Right renal cortex interstitium (tissue), 3 donors: ENCODE results near the gene SIK3. TPM values are rescaled to one million over a fixed set of nuclear protein-coding genes. Genes with fewer than 3 reads are reported as not detected.
"Not testable (repeated sequence)": the region's sequence is repeated elsewhere in the genome, so short reads cannot be mapped to it uniquely, and the experiment has no call there.

Source experiments
- DNase-seq, 3 donors: peaks; one replicate each; pipeline ENCODE4 v3.0.0-alpha.2; 2013; ENCODE audit warnings: low read depth in 3 of 3, low spot score in 2 of 3
- polyA plus RNA-seq, 3 donors: library from polyadenylated mRNA; unstranded; fragments of 120-200 nt; gene quantifications; one replicate each; pipeline ENCODE4 v1.2.1, GENCODE V29; 2013; ENCODE audit not compliant: insufficient read length in 3 of 3

The SIK3 gene
- polyA plus RNA-seq, 3 donors, result 30.8 to 31.9 (median 31.5) TPM

DNA sequence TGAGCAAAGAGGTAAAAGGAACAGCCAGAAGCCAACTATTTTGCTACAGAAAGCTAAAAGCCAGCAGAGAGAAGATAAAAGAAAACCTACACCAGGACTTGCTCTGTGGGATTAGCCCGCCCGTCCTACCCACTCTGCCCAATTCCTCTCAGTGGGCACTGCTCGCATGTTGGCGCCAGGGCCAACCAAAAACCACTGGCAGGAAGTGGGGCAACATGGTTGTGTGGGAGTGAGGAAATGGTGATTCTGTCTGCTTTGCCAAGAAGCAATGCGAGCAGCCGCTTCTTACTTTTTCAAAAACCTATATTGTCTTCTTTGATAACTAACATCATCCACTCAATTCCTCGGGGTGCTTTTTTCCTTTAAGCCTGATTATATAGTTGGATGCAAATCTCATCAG is 246.6 kb downstream of the SIK3 start:
- no peak for DNase-seq

DNA sequence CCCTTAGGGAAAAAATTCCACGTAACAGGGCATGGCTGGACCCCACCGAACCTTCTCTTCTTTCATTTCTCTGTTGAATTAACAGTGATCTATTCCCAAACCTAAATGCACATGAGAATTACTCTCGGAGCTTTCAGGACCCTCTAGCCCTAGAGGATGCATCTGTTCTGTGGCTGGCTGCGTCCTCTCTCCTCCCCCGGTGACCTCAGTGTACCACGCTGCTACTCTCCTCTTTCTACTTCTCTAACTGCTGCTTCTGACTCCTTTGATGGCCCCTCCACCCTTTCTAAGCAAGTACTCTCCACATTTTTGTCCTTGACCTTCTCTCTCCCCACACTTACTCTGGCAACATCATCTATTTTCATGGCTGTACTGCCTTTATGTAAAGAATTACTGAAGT is 248.7 kb downstream of the SIK3 start:
- DNase-seq, result no peak

DNA sequence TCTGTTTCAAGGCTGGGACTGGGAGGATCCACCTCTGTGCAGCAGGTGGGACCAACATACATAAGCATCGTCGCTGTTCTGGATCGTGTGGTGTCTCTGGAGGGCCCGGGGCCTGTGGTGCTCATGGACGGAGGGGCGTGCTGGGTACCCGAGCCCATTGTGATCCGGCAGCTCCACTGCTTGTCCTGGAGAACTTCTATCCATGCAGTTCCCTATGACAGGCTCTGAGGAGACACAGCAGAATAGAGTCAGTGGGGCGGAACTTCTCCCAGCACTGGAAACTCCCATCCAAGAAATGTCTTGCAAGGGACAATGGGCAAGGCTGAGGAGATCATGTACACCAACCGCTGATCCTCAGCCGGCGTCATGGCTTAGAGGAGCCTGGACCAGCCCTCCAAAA is 249.2 kb downstream of the SIK3 start:
- no peak for DNase-seq

DNA sequence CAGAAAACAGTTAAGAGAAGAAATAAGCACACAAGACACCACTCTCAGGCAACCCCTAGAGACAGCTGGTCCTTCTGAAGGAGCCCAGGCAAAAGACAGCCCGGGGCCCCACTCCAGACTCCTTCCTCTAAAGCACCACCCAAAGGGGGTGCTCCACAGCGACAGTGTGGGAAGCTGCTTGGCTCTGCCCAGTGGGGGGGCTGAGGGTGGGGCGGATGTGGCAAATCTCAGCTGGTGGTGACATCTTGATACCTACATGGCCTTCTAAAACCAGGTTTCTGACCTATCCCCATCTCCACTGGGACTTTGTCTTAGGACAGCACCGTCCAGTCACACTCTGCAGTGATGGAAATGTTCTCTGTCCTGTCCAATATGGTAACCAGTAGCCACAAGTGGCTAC is 250.6 kb downstream of the SIK3 start:
- DNase-seq, result no peak

DNA sequence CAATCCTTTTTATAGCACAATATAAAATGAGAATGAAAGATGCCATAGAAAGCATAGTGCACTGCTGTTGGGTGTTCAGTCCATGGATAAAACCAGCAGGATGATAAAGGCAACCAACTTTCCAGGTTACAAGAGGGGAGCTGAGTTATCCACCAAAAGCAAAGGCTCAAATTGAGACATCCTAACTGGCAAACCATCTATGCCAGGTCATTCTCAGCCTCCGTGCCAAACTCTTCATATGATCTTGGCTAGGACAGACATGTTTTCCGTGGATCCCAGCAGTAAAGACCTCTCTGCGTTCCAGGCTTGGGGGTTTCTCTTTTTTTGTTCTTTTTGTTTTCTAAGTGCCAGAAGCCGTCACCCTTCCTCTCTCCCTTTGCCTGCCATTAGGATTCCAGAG is 253.5 kb downstream of the SIK3 start:
- DNase-seq, result no peak

DNA sequence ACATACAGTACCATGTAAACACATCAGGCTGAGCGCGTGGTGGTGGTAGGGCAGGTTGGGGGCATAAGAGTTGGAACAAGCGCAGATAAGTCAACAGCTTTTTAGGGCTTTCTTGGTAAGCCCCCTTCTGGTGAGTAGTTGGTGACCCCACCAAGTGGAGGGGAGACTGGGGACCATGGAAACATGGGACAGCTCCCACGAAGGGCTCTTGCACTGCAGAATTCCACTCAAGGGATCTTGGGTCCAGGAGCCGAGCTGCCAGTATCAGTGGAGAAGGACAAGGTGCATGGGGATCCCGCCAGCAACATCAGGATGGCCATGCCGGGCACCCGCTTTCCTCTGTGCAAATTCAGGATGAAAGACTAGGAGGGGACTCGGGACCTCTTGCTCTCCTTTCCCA is 254.6 kb downstream of the SIK3 start:
- DNase-seq, result no peak

DNA sequence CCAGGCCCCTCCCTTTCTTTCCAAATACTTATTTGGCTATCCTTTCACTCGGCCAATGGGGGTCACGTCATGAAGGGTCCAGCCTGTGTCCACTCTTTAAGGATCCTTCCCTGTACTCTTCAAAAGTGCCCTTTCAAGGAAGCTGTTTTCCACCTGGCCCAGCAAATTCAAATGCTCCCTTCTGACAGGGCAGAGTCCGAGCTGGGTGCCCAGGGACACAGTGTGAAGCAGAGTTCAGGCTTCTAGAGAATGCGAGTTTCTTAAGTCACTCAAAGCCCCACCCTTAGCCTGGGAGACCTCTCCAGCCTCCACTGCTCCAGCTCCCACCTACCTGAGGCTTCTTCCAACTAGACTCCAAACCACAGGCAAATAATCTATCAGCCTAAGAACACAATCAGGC is 255.3 kb downstream of the SIK3 start:
- no peak for DNase-seq

DNA sequence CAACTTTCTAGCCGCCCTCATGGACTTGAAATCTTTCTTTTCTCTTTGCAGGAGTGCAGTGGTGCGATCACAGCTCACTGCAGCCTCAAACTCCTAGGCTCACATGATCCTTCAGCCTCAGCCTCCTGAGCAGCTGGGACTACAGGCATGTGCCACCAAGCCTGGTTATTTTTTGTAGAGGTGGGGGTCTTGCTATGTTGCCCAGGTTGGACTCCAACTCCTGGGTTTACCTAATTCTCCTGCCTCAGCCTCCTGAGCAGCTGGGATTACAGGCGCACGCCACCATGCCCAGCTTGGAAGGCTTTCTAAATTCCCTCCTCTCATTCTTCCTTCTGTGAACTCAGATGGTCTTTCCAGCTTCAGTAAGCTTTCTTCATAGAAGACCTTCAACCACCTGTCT is 256.1 kb downstream of the SIK3 start:
- DNase-seq, result no peak

DNA sequence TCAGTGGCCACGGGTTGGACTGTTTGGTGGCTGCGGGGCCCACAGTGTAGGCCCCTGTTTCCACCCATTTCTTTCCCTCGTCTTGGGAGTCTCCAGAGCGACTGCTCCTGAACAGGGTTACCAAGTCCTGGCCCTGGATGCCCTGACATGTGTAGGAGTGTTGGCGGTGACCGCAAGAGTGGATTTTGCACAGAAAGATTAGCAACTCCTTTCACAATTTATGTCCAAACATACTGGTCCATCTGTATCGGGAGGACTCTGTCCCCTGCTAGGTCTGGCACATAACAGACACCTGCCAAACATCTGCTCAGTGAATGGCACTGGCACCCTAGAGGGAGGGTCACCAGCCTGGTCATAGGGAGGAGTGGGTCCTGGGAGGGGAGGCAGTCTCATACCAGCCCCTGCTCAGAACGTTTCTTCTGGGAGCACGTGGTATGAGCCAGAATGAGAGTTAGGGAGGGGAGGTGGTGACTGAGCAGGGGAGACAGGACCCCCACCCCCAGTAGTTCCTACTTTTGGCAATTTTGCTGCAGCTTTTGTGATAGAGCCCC is 257.4 kb downstream of the SIK3 start:
- DNase-seq, result no peak

DNA sequence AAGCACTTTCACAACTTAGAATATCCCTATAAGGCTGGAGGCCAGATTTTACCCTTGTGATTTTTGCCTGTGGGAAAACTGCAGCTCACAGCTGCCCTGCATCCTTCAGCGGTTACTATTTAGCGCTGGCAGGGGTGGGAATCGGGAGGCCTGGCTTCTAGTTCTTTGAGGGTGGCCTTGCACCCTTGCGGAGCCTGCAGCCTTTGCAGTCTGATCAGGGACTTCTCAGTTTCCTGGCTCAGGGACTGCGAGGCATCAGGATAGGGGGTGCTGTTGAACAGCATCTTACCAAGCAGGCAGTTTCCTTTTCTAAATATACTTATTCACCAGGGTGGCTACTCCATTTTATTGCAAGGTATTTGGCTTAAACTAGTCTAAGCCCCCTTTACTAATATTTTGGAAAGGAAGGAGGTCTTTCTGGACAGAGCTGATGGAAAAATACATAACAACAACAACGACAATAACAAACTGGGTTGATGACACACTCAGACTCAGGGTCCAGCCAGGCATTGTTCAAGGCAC is 257.9 kb downstream of the SIK3 start:
- no peak for DNase-seq

DNA sequence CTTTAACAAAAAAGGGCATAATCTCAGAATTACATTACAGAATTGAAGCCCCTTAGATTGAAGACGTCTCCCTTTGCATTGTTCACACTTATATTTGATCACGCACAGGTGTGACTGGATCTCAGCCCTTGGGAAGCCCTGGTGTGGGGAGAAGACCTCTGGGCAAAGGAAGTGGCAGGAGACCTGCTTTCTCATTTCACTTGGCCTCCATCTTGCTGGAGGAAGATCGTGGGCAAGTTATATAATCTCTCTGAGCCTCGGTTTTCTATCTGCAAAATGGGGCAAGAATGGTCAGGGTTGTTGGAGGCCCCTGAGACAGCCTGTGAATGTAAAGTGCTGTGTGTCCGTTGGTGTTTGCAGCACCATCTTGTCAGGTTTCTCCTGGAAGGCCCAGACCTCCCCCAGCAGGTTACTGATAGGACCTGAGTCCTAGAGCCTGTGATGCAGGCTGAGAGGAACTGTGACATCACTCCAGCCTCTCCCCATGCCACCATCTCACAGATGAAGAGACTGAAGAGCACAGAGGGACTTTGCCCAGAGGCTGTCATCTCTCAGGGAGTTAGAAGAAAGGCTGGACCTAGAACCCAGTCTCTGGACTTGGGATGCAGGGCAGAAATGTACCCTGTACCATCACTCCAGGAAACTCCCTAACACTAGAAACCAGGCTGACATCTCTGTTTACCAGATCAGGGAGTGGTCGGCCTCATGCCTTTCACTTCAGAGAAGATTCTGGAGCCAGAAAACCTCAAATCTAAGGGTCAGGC is 259.7 kb downstream of the SIK3 start:
- DNase-seq, result no peak

DNA sequence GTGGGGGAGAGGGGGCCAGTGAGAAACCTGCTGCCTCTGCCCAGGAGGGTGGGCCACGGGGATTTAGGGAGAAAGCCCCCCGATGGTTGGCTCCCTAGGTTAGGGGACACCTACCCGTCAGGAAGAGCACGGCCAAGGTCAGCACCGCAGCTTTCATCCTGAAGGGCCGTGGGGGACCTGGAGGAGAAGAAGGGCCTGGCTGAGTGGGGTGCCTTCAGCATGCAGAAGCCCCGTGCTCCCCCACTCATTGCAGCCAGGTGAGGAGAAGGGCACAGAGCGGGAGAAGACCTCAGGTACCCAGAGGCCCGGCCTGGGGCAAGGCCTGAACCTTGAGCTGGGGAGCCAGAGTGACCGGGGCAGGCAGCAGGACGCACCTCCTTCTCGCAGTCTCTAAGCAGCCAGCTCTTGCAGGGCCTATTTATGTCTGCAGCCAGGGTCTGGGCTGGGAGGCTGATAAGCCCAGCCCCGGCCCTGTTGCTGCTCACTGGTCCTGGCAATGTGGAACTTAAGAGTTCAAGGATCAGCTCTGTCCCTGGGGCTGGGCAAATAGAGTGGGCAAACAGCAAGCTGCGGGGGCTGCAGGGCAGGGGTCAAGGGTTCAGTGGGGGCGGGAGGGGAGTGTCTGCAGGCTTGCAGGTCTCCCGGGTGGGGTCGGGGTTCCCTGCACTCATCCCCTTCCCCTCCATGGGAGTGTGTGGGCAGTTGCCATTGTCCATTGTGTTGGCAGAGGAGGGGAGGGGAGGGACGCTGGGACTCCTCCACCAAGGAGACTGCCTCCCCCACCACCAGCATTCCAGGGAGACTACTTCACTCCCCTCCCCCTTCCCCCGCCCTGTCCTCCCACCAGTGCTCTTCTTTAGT is 260.8 kb downstream of the SIK3 start, which contains the start of gene APOA1:
TSS of gene APOA1 (minus strand) at position 392 of the 861 bp plus-strand sequence. CDS start at position 157, 235 bp downstream.
- DNase-seq, result no peak

DNA sequence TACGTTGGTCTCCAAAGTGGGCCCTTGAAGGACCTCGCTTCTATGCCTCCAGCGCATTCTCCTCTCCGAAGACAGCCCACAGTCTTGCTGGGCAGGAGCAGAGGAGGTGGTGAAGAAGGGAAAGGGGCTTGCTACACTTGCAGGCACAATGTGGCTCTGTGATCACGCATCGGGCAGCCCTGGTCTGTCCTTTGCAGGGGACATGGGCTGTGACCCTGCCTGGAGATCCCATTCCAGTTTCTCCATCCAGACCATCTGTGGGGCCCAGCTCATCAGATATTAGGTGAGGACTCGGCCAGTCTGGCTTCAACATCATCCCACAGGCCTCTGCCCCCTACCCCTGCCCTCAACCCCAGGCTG is 261.6 kb downstream of the SIK3 start:
- DNase-seq, result no peak

DNA sequence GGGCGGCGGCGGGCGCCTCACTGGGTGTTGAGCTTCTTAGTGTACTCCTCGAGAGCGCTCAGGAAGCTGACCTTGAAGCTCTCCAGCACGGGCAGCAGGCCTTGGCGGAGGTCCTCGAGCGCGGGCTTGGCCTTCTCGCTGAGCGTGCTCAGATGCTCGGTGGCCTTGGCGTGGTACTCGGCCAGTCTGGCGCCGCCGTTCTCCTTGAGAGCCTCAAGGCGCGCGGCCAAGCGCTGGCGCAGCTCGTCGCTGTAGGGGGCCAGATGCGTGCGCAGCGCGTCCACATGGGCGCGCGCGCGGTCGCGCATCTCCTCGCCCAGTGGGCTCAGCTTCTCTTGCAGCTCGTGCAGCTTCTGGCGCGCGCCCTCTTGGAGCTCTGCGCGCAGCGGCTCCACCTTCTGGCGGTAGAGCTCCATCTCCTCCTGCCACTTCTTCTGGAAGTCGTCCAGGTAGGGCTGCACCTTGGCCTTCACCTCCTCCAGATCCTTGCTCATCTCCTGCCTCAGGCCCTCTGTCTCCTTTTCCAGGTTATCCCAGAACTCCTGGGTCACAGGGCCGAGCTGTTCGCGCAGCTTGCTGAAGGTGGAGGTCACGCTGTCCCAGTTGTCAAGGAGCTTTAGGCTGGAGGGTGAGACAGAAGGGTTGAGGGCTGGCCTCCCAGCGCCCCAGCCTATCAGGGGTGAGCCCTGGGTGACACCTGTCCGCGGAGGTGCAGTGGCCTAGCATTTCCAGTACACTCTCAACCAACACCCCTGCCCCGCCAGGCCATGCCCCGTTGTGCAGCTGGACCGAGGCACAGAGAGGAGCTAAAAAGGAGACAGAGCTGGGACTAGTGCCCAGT is 262.2 kb downstream of the SIK3 start:
- DNase-seq, result peak; percentile 80 to 83 (median 81)

DNA sequence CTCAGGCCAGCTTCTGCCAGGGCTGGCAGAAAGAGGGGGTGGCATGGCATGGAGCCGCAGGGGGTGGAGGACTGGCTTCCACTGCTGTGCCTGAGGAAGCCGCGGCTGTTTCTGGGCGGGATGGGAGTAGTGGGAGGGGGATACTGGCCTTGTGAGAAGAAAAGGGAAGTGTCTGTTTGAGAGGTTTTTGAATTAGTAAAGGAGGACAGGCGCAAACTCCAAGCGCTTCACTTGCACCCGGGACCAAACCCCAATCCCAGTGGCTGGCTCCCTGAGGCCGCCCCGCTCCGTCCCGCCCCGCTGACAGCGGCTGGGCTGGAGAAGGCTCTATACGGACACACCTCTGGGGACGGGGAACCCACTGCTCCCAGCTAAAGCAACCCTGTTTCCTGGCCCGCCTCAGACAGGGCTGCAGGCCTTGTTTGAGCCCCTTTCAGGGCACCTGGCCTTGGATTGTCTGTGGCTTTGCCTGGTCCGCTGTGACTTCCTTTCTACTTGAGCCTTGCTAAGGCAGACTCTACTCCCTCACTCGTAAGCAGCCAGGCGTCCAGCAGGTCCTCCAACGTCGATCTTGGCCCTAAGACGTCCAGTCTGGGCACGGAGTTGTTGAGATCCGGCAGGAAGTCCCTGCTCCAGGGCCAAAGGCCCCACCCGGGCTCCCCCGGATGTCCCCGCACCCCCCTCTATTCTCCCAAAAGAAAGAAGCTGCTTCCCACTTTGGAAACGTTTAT is 263.0 kb downstream of the SIK3 start:
- DNase-seq, result no peak

DNA sequence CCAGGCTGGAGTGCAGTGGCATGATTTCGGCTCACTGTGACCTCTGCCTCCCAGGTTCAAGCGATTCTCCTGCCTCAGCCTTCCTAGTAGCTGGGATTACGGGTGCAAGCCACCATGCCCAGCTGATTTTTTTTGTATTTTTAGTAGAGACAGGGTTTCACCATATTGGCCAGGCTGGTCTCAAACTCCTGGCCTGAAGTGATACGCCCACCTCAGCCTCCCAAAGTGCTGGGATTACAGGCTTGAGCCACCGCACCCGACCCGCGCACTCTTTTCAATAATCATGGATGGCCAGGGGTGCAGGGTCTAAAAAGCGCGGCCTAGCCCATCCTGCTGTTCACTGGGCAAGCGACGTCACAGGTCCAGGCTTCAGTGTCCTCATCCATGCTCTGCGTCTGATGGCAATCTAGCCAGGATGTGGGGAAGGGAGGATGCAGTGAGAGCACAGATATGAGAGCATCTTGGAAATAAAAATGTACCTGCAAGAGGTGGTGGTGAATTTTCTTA is 263.6 kb downstream of the SIK3 start:
- not testable (repeated sequence) for DNase-seq

DNA sequence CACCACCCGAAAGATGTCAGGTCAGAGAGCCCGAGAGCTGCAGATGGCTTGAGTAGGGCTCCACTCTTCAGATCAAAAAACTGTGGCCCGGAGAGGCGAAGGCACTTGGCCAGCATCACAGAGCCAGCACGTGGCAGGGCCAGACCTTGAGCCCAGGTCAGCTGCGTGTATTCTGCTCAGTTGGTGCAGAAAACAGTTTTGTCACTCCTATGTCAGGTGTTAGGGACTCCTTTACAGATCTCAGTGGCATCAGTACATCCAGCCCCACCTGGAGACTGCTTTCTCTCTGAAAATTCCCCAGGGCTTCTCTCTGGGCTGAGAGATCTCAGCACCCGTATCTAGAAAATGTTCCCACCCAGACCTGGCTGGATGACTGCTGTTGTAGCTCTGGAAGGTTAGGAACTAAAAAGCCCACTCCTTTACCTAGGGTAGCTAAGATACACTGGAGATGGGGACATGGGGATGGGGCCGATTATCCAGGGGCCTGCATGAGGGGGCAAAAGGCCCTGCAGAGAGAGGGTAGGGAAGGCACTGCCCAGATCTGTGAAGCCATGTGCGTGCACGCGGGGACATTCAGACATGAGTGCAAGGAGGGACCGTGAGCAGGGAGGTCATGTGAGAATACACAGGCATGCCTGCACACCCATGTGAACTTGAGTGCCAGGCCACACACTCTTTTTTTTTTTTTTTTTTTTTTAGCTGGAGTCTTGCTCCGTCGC is 264.3 kb downstream of the SIK3 start:
- DNase-seq, result no peak

DNA sequence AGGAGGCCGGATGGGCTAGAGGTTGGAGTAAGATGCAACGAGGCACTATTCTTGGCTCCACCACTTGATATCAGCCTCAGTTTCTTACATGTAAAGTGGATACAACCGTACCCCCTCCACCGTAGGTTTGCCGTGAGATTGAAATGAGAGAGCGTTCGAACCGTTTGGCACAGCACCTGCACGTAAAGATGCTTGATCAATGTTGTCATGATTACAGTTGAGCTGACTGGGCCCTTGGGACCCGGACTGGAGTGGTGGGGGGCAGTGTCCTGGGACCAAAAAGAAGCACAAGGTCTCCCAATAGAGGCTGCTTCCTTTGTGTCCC is 264.8 kb downstream of the SIK3 start:
- no peak for DNase-seq
